ENCODE data around the gene ZMIZ1.

Gene ZMIZ1

DNA sequence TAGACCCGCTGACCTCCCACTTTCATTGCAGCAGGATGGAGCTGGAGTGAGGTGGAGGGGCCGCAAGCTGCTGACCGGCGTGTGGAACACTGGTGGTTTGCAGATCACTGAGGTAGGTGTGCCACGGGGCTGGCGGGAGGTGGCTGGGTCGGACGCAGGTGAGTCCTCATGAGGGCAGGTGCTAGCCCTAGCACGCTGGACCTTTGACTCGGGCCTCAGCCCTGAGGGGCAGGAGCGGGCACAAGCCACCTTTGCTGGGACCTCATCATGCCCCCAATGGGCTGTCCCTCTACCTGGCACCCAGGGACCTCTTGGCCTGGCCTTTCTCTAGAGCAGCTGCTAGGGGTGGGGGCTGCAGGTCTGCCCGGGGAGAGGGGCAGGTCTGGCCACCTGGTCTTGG lies 93.3 kb downstream of the ZMIZ1 start:
- H3K4me3 ChIP-seq (replicated peaks; ENCODE audit: low read depth, low read length), result no peak overlapping the region
- TF ChIP-seq CTCF (IDR thresholded peaks at IDR 0.05; ENCODE audit: insufficient read depth, low read length, poor library complexity, severe bottlenecking), result no peak
- DNase-seq (ENCODE audit: extremely low read depth, insufficient read length), result no peak
- no peaks in the 10 kb centered on the region for H3K36me3 ChIP-seq (ENCODE audit: control insufficient read depth, insufficient read depth, low read length)
- no peaks in the 10 kb centered on the region for H3K27me3 ChIP-seq (replicated peaks; ENCODE audit: control insufficient read depth, insufficient read depth, low read length)

DNA sequence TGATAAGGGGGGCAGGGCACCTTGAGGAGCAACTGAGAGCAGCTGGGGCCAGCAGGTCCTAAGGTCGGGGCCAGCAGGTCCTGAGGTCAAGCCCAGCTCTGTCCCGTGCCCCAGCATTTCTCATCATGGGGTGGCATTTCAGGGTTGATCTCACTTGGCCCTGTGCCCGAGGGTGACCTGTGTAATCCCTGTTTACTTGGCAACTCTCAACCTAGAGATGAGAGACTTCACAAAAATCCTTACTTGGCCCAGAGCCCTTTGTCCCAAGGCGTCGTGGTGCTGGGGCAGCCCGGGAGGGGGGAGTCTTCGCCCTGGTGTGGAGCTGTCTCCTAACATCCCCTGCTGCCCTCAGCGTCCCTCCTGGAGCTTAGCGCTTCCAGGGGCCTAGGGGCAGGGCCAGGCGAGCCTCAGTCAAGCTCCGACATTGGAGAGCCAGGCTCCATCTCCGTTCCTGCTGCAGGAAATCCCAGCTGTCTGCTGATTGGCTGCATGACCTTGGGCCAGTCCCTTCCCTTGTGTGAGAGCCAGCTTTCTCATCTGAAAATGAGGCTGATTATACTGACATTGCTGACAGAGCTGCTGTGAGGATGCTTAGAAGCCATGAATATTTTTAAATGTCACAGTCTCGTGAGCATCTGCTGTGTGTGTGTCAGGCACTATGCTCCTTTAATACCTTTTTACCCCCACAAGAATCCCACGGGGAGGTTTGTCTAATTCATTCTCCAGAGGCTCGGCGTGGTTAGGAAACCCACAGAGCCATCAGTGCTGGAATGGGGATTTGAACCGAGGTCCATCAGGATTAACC lies 94.3 kb downstream of the ZMIZ1 start:
- no peaks in the 10 kb centered on the region for H3K36me3 ChIP-seq (ENCODE audit: control insufficient read depth, insufficient read depth, low read length)
- no peak for DNase-seq (ENCODE audit: extremely low read depth, insufficient read length)
- no peaks in the 10 kb centered on the region for H3K27me3 ChIP-seq (replicated peaks; ENCODE audit: control insufficient read depth, insufficient read depth, low read length)
- H3K4me3 ChIP-seq (replicated peaks; ENCODE audit: low read depth, low read length), result no peak overlapping the region
- TF ChIP-seq CTCF (IDR thresholded peaks at IDR 0.05; ENCODE audit: insufficient read depth, low read length, poor library complexity, severe bottlenecking), result no peak

GRCh38 chr10:79163666-79163975 lies 94.9 kb downstream of the ZMIZ1 start:
- no peak for DNase-seq (ENCODE audit: extremely low read depth, insufficient read length)
- no peak for TF ChIP-seq CTCF (IDR thresholded peaks at IDR 0.05; ENCODE audit: insufficient read depth, low read length, poor library complexity, severe bottlenecking)
- Histone ChIP-seq H3K27me3 (replicated peaks; ENCODE audit: control insufficient read depth, insufficient read depth, low read length) (no peaks in the 10 kb centered on the region; the same call in 1 of the 2 replicates), H3K4me3 (replicated peaks; ENCODE audit: low read depth, low read length) (no peak overlapping the region), H3K36me3 (ENCODE audit: control insufficient read depth, insufficient read depth, low read length) (no peaks in the 10 kb centered on the region)

GRCh38 chr10:79164075-79164474 lies 95.3 kb downstream of the ZMIZ1 start:
- Histone ChIP-seq H3K27me3 (replicated peaks; ENCODE audit: control insufficient read depth, insufficient read depth, low read length) (no peaks in the 10 kb centered on the region; the same call in 1 of the 2 replicates), H3K4me3 (replicated peaks; ENCODE audit: low read depth, low read length) (no peak overlapping the region), H3K36me3 (ENCODE audit: control insufficient read depth, insufficient read depth, low read length) (no peaks in the 10 kb centered on the region)
- TF ChIP-seq CTCF (IDR thresholded peaks at IDR 0.05; ENCODE audit: insufficient read depth, low read length, poor library complexity, severe bottlenecking), result no peak
- DNase-seq (ENCODE audit: extremely low read depth, insufficient read length), result no peak

DNA sequence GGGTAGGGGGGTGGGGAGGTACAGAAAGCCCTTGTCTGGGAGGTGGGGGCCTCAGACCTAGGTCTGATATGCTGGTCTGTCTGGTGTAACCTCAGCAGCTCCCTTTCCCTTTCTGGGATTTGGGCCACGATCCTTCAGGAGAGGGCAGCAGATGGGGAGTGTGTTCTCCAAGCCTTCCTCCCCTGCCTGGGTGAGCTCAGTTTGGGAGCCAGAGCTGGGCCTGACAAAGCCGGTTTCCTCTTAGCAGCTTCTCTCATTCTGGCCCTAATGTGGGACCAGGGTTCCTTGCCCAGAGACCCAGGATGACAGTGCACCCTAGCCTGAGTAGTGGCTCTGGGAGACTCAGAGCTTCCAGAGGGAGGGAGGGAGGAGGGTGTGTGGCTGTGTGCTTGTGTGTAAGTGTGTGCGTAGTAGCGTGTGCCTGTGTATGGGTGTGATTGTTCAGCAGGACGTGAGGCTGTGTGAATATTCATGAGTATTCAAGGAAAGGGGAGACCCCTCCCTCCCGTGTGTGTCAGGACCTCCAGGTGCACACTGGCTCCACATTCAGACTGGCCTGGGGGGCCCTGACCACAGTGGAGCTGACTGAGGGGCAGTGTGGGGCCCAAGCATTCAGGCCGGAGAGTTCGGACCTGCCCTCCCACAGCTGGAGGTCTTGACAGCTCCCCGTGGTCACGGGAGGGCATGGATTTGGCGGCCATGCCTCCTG lies 96.5 kb downstream of the ZMIZ1 start:
- no peaks in the 10 kb centered on the region for H3K36me3 ChIP-seq (ENCODE audit: control insufficient read depth, insufficient read depth, low read length)
- H3K4me3 ChIP-seq (replicated peaks; ENCODE audit: low read depth, low read length), result no peak overlapping the region
- no peak for TF ChIP-seq CTCF (IDR thresholded peaks at IDR 0.05; ENCODE audit: insufficient read depth, low read length, poor library complexity, severe bottlenecking)
- DNase-seq (ENCODE audit: extremely low read depth, insufficient read length), result no peak
- H3K27me3 ChIP-seq (replicated peaks; ENCODE audit: control insufficient read depth, insufficient read depth, low read length), result no peaks in the 10 kb centered on the region; the same call in 1 of the 2 replicates
